Islet of Langerhans (tissue), 1 donor: ENCODE measurements around the gene RHBDL3.
"Not testable (repeated sequence)": the region's sequence is repeated elsewhere in the genome, so short reads cannot be mapped to it uniquely, and the experiment has no call there.

Source experiments
- FAIRE-seq: peaks from one replicate; lab custom pipeline; 2011; peaks lifted over from hg19 to GRCh38; lab: Jason Lieb, UNC

RHBDL3 gene

GRCh38 chr17:32265192-32265923, at the start of gene RHBDL3:
Gene RHBDL3, plus strand, starts transcription at chr17:32265832. Its CDS starts 358 bp downstream, at chr17:32266190.
- FAIRE-seq = no peak

- no peak for FAIRE-seq
Observed at GRCh38 chr17:32222621-32223020, 43.0 kb upstream of the RHBDL3 start.

GRCh38 chr17:32223703-32224102, 41.9 kb upstream of the RHBDL3 start:
- no peak for FAIRE-seq

DNA sequence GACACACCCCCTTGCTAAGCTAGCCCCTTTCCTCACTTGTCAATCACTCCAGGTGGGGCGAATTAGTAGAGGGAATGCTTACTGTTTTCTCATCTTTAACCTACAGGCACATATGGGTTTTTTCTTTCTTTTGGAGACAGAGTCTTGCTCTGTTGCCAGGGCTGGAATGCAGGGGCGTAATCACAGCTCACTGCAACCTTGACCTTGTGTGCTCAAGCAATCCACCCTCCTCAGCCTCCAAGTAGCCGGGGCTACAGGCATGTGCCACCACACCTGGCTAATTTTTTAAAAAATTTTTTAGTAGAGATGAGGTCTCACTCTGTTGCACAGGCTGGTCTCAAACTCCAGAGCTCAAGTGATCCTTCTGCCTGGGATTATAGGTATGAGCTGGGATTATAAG, 38.7 kb upstream of the RHBDL3 start:
- no peak for FAIRE-seq

- no peak for FAIRE-seq
Observed at GRCh38 chr17:32227910-32228309, 37.7 kb upstream of the RHBDL3 start.

DNA sequence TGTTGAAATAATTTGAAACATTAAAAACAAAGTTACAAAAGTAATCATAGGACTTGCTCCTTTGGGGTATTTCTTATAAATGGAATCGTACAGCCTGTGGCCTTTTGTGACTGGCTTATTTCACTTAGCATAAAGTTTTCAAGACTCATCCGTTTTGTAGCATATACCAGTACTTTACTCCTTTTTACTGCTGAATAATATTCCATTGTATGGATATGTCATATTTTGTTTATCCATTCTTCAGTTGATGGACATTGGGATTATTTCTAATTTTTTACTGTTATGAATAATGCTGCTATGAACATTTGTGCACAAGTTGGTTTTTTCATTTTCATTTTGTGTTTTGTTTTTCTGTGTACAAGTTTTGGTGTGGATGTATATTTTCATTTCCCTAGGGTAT, 30.0 kb upstream of the RHBDL3 start:
- FAIRE-seq = no peak

DNA sequence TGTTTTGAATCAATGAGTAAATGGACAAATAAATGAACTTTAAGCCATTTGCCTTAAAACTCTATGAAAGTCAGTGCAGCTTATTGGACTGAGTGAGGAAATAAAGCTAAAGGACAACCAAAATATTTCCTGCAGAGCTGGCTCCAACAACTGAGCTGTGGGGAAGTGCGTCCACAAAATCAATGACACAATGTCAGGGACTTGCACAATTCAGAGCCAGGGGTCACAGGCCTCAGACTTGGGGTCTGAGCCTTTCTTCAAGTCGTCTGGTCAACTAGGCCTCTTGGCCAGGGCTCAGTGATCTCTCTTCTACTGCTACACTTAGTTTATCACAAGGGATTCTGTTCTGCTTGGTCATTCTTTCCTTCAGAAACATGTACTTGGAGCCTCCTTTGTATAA, 26.2 kb upstream of the RHBDL3 start:
- no peak for FAIRE-seq

DNA sequence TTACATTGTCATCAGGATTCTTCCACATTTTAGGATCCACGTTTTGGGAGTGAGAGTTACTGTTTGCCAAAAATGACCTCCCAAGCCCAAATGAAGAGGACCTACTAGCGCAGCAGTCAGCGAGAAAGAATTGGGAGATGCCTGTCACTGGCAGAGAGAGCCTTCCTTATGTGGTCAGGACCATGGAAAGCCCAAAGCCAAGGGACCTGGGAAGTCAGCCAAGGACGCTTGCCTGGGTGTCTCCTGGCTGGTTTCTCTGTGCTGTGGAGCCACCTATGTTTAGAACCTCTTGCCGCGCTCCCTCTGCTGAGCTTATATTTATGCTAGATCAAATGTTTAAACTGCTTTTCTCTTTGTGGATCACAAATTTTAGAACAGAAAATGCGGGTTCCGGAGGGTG, 24.9 kb upstream of the RHBDL3 start:
- FAIRE-seq = no peak

- FAIRE-seq = no peak
Observed at GRCh38 chr17:32241640-32242039, 24.0 kb upstream of the RHBDL3 start.

GRCh38 chr17:32249475-32249874, 16.2 kb upstream of the RHBDL3 start:
- FAIRE-seq = no peak

- FAIRE-seq = no peak
Observed at GRCh38 chr17:32253117-32253611, 12.5 kb upstream of the RHBDL3 start.

DNA sequence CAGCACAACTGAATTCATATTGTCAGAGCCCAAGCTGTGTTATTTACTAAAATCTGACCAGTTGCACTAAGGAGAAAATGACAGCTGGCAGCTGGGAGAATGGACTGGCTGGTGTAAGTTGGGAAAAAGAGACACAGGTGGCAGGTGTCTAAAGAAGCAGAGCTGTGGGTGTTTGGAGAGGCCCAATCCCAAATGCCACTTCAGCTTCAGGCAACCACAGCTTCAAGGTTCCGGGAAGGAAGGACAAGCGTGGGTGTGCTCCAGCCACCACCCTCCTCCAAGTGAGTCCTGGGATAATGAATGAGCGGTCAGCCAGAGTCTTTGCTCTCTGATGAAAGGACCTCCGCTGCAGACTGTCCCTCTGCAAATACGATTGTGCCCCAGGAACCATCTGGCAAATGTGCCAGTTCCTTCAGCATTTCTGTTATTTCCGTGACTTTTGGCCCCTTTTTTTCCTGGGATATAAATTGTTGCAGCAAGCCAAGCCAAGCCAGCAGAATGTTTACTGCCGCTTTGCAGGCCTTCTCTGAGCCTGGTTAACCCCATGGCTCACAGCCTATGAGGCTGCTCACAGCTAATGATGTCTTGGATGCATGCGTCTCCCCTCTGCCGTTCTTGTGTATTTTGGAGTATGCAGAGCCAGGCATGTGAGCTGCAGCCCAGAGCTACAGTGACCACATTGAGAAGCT, 9.5 kb upstream of the RHBDL3 start:
- FAIRE-seq = no peak

- no peak for FAIRE-seq
Observed at GRCh38 chr17:32256701-32257019, 9.0 kb upstream of the RHBDL3 start.

GRCh38 chr17:32258383-32259140, 7.1 kb upstream of the RHBDL3 start:
- FAIRE-seq = no peak

DNA sequence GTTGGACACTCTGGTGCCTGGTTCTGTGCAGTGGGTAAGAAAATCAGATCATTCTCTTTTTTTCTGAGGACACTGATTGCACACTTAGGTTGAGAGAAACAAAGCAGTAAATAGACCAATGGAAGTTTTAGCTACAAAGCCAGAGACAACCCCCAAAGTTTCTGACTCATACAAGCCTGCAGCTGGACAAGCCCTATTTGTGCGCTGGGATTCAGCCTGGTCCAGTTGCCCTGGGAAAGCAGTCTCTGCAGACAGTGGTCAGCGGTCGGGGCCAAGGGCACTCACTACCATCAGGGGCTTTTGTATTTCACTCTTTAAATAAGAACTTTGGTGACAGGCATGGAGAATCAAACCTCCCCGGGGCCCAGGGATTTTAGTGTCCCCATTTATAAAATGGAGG, 6.0 kb upstream of the RHBDL3 start:
- FAIRE-seq = no peak

GRCh38 chr17:32261417-32261736, 4.3 kb upstream of the RHBDL3 start:
- FAIRE-seq = no peak

DNA sequence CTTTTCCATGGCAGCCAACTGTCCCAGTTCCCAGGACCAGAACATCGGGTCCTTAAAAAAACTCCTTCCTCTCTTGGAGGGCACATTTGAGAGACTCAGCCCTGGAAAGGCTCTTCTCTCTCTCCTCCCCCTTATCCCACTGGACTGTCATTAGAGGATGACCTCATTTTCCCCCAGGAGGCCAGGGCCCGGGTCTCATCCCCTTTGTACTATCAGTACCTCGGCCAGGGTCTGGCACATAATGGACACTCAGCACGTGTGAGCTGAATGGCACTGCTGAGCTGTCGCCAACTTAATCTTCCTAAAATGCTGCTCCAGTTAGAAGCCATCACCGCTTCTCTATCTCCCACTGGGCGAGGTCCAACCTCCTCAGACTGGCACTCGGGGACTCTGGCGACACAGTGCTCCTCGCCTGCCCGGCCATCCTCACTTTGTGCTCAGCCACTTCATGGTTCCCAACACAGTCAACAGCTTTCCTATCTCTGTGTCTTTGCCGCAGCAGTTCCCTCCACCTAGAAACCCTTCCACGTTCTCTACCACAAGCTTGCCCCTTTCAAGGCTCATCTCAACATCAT, 3.6 kb upstream of the RHBDL3 start:
- FAIRE-seq = no peak

GRCh38 chr17:32263515-32263914, 2.1 kb upstream of the RHBDL3 start:
- FAIRE-seq = not testable (repeated sequence)

DNA sequence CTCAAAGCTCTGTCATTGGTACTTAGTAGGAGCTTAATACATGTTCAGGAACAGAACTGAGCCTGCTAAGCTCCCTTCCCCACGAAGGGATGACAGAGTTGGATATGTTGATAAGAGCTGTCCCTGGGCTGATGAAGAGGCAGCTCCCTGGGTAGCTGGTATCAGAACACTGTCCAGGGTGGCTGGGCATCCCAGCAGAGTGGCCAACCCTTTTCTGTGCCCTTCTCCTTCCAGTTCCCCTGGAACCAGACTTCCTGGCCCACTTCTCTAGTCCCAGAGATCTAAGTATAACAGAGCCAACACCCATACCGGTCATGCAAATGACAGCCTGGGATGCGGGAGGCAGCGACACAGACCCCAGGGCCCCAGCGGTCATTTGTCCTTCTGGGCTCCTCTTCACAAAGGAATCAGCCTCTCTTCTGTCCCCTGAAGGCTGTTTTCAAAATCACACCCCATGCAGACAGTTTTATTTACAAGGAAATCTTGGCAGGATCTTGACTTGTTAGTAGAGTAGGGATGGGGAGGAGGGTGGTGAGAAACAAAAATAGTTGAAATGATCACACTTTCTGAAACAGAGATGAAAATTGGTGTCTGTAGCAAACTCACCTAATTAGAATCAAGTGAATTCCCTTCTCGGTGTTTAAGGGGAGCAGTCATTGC, 1.4 kb upstream of the RHBDL3 start:
- no peak for FAIRE-seq

DNA sequence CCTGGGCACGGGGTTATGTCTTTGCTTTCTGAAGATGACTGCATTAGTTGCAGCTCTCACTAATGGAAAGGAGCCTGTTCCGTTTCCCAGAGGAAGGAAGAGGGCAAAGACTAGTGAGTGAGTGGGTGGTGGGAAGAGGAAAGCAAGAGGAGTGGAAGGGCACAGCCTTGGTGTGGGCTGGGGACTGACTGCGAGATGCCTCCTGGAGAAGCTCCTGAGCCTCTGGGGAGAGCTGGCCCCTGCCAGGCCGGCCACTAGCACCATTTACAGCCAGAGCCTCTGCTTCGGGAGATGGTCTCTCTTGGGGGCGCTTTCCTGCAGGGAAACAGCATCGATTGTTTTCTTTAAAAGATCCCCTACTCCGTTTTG, 825 bp upstream of the RHBDL3 start:
- no peak for FAIRE-seq

DNA sequence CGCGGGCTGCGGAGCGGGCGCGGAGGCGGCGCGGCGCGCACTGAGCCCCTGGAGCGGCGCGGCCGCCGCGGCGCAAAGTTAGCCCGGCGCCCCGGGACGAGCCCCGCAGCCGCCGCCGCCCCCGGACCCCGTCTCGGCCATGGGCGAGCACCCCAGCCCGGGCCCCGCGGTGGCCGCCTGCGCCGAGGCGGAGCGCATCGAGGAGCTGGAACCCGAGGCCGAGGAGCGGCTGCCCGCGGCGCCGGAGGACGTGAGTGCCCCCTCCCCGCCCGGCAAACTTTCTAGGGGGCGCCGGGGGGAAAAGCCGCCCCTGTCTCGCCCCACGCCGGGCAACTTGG, 388 bp downstream of the RHBDL3 start:
- FAIRE-seq = no peak

GRCh38 chr17:32266389-32267301, 1.0 kb downstream of the RHBDL3 start:
- FAIRE-seq = no peak
